ENCODE results near the gene NRDC.
A peak's percentile ranks its signal among the peaks of the same experiment; 100 is the strongest.
"Not testable (repeated sequence)": the region's sequence is repeated elsewhere in the genome, so short reads cannot be mapped to it uniquely, and the experiment has no call there.

NRDC gene

GRCh38 chr1:51878616-51879336, at the start of gene NRDC:
TSS of gene NRDC (minus strand) at chr1:51878727. CDS start at chr1:51878615, 112 bp downstream.
- peak; percentile 99 for DNase-seq

GRCh38 chr1:51927029-51927428, 48.5 kb upstream of the NRDC start:
- no peak for DNase-seq

- DNase-seq, result no peak
These were observed 47.8 kb upstream of the NRDC start for GRCh38 chr1:51926171-51926812.

- no peak for DNase-seq
These were observed 45.9 kb upstream of the NRDC start for GRCh38 chr1:51924455-51924854.

- peak; percentile 41 for DNase-seq
These were observed 43.5 kb upstream of the NRDC start for GRCh38 chr1:51922040-51922439.

GRCh38 chr1:51920130-51920529, 41.6 kb upstream of the NRDC start:
- no peak for DNase-seq

GRCh38 chr1:51919684-51920083, 41.2 kb upstream of the NRDC start:
- peak; percentile 28 for DNase-seq

GRCh38 chr1:51916587-51917405, 38.3 kb upstream of the NRDC start:
- DNase-seq, result no peak

- peak; percentile 34 for DNase-seq
These were observed 37.4 kb upstream of the NRDC start for GRCh38 chr1:51915951-51916350.

- DNase-seq, result no peak
These were observed 34.4 kb upstream of the NRDC start for GRCh38 chr1:51912881-51913280.

GRCh38 chr1:51910221-51911000, 31.9 kb upstream of the NRDC start:
- no peak for DNase-seq

GRCh38 chr1:51908499-51908898, 30.0 kb upstream of the NRDC start:
- no peak for DNase-seq

- DNase-seq, result no peak
These were observed 28.7 kb upstream of the NRDC start for GRCh38 chr1:51907079-51907702.

GRCh38 chr1:51906306-51907078, 28.0 kb upstream of the NRDC start:
- DNase-seq, result no peak

GRCh38 chr1:51902456-51902855, 23.9 kb upstream of the NRDC start:
- DNase-seq, result no peak

- DNase-seq, result no peak
These were observed 22.6 kb upstream of the NRDC start for GRCh38 chr1:51901151-51901550.

- no peak for DNase-seq
These were observed 20.5 kb upstream of the NRDC start for GRCh38 chr1:51899022-51899421.

- DNase-seq, result no peak
These were observed 19.7 kb upstream of the NRDC start for GRCh38 chr1:51898090-51898734.

- no peak for DNase-seq
These were observed 19.1 kb upstream of the NRDC start for GRCh38 chr1:51897699-51898031.

- not testable (repeated sequence) for DNase-seq
These were observed 16.2 kb upstream of the NRDC start for GRCh38 chr1:51894748-51895147.

GRCh38 chr1:51878308-51878615, 265 bp downstream of the NRDC start:
- DNase-seq, result no peak
